HG02943 (cell line): ENCODE data around the gene RPS6KA5.
"Not testable (repeated sequence)": the region's sequence is repeated elsewhere in the genome, so short reads cannot be mapped to it uniquely, and the experiment has no call there.

Source experiments
- ATAC-seq: cut with Tn5 transposase; IDR thresholded peaks from one replicate; pipeline ENCODE4 v1.9.1; 2021; ENCODE audit warnings: mild to moderate bottlenecking, low read depth, moderate library complexity; ENCODE audit not compliant: unreplicated experiment

RPS6KA5 gene

DNA sequence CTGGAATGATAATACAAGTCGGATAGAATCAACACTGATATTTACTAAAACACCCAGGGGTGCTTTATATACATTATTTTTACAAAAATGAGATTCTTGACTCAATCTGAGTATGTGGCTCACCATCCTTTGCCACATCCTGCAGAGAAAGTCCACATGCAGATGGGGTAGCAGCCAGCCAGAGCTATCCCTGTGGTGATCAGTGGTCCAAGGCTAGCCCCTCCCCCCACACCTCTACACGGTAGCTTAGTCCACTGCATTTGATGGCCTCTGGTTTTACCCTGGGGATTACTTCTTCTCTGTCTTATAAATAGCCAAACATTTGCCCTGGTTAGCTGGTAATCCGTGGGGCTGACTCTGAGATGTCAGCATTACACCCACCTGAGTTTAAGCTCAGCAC is 216.1 kb downstream of the RPS6KA5 start:
- ATAC-seq, result no peak

DNA sequence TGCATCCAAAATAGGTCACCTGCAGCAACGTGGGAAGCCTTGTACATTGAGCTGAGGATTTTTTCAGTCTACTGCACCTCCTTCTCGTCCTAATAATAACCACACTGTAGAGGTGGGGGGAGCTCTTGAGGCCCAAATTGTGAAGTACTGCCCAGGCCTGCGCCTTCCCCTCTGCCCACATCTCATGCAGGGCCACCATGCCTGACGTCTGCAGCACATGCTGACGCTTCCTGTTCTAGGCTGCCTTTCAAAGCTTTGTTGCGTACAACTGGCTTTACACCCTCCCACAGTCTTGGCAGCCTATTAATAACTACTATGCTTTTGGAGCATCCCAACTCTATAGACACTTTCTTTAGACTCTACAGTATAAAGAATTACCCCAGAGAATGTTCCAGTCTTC is 217.7 kb downstream of the RPS6KA5 start:
- ATAC-seq, result no peak

DNA sequence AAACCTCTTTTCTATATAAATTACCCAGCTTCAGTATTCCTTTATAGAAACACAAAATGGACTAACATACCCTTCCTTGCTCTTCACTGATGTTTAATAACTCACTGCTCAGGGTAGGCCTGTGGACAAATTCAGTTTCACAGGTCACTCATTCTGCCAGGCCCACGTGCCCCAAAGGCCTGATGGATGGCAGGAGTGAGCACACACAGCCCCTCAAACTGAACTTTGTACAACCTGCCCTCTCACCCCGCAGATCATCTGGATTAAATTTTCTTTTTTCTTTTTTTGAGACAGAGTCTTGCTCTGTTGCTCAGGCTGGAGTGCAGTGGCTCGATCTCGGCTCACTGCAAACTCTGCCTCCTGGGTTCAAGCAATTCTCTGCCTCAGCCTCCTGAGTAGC is 219.8 kb downstream of the RPS6KA5 start:
- ATAC-seq, result not testable (repeated sequence)

DNA sequence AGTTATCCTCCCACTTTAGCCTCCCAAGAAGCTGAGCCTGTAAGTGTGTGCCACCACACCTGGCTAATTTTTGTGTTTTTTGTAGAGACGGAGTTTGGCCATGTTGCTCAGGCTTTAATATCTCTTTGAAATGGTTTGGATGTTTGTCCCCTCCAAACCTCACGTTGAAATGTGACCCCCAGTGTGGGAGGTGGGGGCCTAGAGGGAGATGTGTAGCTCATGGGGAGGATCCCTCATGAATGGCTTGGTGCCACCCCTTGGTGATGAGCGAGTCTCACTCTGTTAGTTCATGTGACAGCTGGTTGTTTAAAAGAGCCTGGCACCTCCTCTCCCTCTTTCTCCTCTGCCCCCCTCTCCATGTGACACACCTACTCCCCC is 220.6 kb downstream of the RPS6KA5 start:
- no peak for ATAC-seq

DNA sequence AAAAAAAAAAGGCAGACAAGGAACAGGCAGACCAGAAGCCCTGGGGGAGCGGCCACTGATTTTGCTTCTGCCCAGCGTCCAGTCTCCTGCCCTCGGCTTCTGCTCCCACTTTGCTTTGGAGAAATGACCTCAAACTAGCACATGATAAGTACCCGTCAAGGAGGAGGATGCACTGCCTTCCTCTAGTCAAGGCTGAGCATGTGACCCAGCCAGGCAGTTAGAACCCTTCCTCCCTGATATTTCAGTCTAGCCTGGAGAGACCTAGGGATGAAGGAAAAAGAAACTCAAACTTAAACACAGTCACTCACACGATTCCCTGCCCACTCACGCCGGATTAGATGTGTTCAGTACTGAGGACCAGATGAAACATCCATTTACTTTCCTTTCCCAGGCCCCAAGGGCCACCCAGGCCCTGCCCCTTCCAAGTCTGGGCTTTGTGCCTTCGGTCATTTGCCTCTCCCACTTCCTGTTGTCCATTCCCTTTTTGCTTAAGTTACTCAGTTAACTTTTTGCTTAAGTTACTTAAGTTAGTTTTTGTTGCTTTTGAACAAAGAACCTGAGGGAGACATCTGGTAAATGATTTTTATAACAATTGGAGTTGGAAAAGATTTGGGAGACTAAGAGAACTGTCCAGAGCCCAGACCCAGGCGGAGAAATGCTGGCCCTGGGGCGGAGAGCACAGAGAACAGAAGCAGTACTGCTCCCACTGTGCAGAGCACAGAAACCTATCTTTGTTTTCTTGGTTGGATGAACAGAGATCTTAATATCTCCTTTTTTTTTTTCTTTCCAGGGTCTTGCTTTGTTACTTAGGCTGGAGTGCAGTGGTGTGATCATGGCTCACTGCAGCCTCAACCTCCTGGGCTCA is 221.2 kb downstream of the RPS6KA5 start:
- no peak for ATAC-seq

DNA sequence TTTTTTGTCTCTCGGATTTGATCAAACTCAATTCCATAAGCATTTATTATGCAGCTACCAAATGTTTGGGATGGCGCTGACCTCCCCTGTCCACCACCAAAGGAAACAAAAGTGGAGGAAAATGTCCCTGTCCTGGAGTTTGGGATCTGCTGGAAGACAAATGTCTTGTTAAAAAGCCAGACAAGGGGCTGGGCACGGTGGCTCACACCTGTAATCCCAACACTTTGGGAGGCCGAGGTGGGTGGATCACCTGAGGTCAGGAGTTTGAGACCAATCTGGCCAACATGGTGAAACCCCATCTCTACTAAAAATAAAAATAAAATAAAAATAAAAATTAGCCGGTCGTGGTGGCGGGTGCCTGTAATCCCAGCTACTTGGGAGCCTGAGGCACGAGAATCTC is 221.9 kb downstream of the RPS6KA5 start:
- ATAC-seq, result not testable (repeated sequence)

DNA sequence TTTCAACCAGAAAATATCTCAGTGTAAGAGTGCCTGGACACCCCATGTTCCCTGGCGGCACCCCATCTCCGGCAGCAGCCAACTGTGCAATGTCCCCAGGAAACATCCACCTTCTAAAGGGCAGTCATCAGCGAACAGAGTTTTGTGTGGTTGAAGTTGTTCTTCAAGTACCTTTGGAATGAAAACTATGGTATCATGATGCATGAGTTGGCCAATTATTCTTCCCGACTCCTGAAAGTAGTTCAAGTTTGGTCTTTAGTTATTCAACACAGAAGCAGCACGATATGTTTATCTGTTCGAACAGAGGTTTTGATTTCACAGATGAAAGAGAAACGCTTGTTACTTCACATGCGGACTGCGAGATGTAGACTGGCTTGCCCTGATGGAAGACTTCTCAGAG is 223.1 kb downstream of the RPS6KA5 start:
- ATAC-seq, result no peak

DNA sequence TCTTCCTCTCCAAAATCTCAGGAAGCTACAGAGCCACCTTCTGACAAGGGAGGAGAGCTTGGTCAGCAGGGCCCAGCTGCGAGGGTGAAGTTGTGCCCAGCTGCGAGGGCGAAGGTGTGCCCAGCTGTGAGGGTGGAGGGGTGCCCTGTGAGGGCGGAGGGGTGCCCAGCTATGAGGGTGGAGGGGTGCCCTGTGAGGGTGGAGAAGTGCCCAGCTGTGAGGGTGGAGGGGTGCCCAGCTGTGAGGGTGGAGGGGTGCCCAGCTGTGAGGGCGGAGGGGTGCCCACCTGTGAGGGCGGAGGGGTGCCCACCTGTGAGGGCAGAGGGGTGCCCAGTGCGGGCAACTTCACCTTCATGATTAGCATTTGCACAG is 223.8 kb downstream of the RPS6KA5 start:
- ATAC-seq, result no peak

DNA sequence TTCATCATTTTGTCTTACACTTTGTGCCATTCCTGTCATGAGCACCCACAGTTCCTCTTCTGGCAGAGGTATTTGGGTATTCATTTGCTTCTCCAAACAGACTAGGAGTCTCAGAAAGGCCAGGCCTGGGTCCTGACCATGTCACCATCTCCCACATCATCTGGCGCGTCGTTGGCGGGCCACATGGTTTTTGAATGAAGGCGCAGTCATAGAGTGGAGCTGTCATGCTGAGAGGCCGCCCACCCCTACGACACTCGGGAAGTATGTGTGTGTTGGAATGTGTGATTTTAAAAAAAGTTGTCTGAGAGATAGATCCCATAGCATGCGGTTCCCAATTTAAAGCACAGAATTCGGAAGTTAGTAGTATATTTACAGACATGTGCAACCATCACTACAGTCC is 228.6 kb downstream of the RPS6KA5 start:
- ATAC-seq, result no peak

DNA sequence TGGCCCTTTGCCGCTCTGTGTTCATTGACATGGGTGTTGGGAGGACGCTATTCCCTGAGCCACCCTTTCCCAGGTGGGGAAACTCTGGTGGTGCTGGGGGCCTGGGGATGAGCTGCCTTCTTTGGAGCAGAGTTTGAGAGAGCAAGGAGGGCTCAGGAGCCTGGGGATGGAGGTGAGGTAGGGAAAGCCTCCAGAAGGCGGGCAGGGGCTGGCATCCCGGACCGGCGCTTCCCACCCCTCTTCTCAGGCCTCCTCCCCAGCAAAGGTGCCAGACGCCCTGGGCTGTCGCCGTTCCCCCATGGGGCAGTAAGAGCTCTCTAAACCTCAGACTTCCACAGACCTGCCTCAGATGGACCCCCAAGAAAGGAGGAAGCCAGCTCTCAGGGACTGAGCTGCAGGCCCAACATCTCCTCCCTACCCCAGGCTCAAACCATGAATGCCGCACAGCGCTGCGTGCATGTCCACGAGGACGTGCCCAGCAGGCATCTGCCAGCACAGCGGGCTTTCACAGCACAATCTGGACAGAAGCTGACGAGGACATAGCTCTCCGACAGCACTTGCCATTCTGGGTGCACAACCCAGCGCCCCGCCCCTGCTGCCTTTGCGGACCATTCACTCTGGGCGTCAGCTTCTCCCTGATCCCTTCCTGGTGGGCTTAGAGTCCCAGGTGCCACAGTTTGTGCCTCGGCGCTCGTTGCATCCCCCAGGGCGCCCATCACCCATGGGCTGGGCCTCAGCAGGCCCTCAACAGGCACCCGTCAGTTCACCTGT is 229.3 kb downstream of the RPS6KA5 start:
- ATAC-seq, result no peak

DNA sequence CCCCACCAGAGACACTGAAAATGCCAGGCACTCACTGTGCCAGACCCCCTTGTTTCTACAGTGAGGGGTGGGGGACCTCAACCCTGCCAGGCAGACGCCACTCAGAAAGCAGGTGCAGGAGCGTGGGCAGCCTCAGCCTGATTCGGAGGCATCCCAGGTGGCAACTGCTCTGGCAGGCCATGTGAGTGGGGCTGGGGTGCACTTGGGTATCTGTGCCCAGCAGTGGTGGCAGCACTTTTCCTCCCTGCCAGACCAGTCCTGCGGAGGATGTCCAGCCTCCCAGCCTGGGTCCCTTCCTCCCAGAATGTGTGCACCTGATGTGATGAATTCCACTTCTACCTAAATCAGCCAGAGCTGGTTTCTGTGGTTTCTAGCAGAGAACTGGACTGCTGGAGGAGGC is 230.8 kb downstream of the RPS6KA5 start:
- no peak for ATAC-seq

DNA sequence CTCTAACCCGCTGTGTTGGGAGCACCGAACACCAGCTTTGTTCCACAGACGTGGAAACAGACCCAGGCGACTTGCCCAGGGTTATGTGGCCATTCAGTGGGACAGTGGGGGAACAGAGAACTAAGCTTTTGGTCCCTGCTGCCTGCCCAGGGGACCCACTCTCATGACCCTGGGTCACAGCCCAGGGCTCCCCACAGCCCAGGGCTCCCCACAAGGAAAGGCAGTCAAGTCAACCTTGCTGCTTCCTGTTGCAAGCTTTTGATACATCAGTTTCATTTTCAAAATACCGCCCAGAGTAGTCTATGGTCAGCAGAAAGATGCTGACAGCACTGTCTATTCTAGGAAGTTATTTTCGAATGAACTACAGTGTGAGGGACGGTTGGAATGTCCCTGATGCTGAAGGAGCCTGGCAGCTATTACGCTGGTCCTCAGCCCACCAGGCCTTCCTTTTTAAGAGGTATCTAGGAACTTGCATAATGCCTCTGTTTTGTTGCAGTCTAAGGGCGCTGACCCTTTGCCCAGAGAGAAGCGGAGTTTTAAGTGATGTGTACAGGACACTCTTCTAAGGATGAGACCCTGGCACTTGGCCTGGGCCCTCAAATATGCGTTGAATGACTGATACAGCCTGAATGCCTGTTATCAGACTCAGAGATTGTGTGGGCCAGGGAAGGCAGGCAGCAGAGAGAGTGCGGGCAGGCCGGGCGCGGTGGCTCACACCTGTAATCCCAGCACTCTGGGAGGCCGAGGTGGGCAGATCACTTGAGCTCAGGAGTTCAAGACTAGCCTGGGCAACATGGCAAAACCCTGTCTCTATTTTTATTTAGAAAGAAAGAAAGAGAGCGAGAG is 231.6 kb downstream of the RPS6KA5 start:
- ATAC-seq, result no peak

DNA sequence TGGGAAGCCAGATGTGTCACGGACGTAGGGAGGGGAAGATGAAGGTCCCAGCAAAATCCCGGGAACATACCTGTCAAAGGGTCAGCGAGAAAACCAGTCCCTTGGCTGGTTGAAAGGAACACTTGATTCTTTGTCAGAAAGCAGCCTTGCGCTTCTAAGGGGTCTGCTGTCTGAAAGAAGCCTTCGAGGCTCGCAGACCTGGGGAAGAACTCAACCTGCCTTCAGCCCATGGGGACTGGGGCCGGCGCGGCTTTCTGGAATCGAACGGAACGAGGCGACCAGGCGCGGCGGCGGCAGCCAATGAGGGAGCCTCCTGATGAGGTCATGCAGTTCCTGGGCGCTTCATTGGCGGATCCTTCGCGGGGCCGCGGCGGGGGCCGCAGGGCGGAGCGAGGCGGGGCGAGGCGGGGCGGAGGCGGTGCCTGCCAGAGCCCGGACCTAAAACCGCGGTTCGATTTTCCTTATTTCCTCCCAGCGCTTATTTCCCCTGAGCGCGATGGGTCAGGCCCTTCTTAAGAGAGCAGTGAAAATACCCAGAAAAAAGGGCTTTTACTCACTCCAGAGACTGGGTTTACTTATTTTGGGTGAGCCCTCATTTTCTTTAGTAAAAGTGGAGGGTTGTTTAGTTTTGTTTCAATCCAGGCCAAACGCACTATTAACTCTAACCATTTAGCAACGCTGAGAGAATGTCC is 232.4 kb downstream of the RPS6KA5 start:
- peak; percentile 97 for ATAC-seq

DNA sequence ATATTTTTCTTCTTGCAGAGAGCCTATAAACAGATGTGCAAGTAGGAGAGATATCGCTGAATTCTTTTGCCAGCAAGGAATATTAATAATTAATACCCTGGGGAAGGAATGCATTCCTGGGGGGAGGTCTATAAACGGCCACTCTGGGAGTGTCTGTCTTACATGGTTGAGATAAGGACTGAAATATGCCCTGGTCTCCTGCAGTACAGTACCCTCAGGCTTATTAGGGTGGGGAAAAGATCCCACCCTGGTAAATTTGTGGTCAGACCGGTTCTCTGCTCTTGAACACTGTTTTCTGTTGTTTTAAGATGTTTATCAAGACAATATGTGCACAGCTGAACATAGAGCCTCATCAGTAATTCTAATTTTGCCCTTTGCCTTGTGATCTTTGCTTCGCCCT is 236.9 kb downstream of the RPS6KA5 start:
- ATAC-seq, result not testable (repeated sequence)

DNA sequence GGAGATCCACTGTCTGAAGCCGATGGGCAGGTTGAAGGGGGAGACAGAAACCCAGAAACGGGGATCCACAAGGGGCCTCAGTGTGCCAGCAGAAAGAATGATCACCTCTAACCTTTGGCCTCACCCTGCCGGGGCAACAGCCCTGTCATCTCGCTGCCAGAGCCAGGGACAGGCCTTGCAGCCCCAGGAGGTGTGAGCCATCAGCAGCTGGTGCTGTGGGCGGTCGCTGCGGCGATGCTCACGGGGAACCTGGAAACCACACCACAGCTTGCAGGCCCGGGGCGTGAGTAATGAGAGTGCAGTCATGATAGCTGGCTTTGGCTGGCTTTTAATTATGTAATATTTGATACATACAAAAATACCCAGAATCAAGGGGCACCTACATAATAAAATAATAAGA is 239.5 kb downstream of the RPS6KA5 start:
- ATAC-seq, result no peak

DNA sequence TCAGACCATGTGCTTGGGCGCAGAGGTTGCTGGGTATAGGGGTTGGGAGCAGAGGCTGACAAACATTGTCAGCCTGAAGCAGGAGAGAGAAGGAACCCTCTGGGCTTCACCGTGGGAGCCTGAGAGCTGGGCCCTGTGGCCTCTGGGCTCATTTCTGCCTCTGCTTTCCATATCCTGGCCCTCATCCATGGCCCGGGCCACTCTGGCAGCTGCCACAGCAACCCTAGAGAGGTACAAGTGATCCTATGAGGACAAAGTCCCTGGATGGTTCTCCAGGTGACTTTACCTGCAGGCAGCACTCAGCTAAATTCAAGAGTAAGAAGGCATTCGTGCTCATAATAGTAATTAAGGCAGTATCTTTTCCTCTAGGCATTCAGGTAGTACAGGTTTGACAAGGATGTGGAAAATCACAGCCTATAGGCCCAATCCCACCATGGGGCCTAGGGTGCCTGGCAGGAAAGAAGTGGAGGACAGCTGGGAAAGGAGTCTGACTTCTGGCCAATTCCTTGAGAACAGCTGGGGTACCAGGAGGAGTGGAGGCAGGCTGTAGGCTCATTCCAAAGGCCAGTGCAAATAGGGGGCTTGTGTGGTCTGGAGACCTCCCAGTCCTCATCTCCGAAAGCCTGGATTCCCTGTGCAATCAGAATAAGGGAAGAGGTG is 240.6 kb downstream of the RPS6KA5 start:
- no peak for ATAC-seq

DNA sequence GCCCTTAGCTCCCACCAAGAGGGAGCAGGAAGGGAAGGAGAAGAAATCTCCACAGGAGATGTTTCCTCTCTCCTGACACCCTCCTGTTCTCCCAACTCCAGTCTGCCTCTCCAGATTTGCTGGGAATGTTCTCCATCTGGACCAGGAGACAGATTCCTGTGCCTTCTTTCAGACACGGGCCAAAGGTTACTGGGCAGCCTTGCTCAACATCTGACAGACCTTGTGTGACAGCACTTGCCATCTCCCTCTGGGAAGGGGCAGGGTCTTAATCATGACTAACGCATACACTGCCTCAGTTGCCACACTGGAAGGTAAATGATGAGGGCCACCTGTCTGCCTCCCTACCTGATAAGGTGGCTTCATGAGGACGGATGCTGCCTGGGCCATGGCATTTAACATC is 241.7 kb downstream of the RPS6KA5 start:
- ATAC-seq, result no peak

DNA sequence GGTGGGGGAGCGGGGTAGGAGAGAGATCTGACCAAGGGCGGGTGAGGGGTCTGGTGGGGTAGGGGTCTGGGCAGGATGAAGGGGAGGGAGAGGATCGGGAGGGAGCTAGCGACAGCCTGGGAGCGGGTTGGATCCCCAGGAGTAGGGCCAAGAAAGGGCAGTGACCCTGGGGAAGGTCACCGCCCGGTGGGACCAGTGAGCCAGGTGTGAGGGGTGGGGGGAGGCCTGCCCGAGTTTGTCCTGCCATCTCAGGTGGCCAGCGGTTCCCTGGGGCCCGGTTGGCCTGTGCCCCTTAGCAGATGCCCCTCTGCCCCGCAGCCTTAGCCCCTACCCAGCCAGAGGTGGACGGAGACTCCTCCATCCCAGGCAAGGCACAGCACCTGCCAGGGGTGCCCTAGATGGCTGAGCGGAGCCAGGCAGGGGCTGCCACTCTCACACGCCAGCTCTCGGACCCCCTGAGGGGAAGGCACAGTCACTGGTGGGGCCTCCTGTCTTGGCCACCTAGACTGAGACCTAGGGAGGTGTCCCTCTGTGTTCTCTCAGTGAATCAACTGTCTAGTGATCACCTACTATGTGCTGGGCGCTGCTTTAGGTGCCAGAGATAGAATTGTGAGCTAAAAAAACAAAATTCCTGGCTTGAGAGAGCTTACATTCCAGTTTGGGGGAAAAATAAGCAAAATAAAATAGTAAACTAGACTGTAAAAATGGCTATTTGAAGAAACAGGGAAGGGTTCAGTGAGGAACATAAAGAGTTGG is 243.6 kb downstream of the RPS6KA5 start:
- no peak for ATAC-seq
